Activated B cell treated with CpG ODN at 0.5 μM for 24 hours (primary cell): ENCODE results near the gene PRTG. TPM values are rescaled to one million over a fixed set of nuclear protein-coding genes. Genes with fewer than 3 reads are reported as not detected.

Experiments
- ATAC-seq: fragments of 200-7000 bp; cut with Tn5 transposase; one replicate; pipeline ENCODE4 v1.10.0; 2021; ENCODE audit warnings: low read depth, mild to moderate bottlenecking, moderate library complexity
- CTCF ChIA-PET: fragments of 350-600 bp; sonication (Branson Sonifier 250); formaldehyde crosslinking; loops from one replicate; lab custom pipeline; 2021; ENCODE audit warnings: antibody characterized with exemption; lab: Charles Lee
- POLR2A ChIA-PET: fragments of 350-600 bp; sonication (Branson Sonifier 250); formaldehyde crosslinking; loops from one replicate; lab custom pipeline; 2021; ENCODE audit warnings: antibody characterized with exemption; lab: Charles Lee
- DNase-seq: peaks from one replicate; pipeline ENCODE4 v3.0.0; 2022
- H3K27ac Mint-ChIP-seq: one replicate; pipeline ENCODE4 v1.8.0; 2020; ENCODE audit warnings: mixed read lengths
- H3K27me3 Mint-ChIP-seq: one replicate; pipeline ENCODE4 v1.8.0; 2021; ENCODE audit warnings: mixed read lengths
- H3K36me3 Mint-ChIP-seq: one replicate; pipeline ENCODE4 v1.8.0; 2021; ENCODE audit warnings: low read depth, mixed read lengths
- H3K4me1 Mint-ChIP-seq: one replicate; pipeline ENCODE4 v1.8.0; 2021; ENCODE audit warnings: mixed read lengths
- H3K4me3 Mint-ChIP-seq: one replicate; pipeline ENCODE4 v1.8.0; 2020; ENCODE audit warnings: mild to moderate bottlenecking, mixed read lengths
- H3K9me3 Mint-ChIP-seq: one replicate; pipeline ENCODE4 v1.8.0; 2020; ENCODE audit warnings: mixed read lengths
- CTCF ChIP-seq: fragments of 200-600 bp; IDR thresholded peaks from one replicate; pipeline ENCODE4 v1.8.0; 2022; ENCODE audit warnings: antibody characterized with exemption, mild to moderate bottlenecking
- intact Hi-C: fragments of 100-400 bp; cut with micrococcal nuclease; formaldehyde crosslinking; loops from one replicate; pipeline ENCODE4 v1.15.1; 2024
- total RNA-seq: library from RNA; stranded (reverse); gene quantifications from 2 replicates; pipeline ENCODE4 v1.2.3, GENCODE V29; 2022

PRTG gene
- total RNA-seq, 1 donor from 2014 or later: not detected

- Mint-ChIP-seq H3K27ac (no peak overlapping the region), H3K9me3 (no peaks in the 10 kb centered on the region), H3K4me3 (no peak overlapping the region), H3K4me1 (no peaks in the 10 kb centered on the region), H3K36me3 (no peaks in the 10 kb centered on the region), H3K27me3 (peaks cover 6% of the 10 kb centered on the region)
- no peak for TF ChIP-seq CTCF
- POLR2A ChIA-PET: no interaction called here
- intact Hi-C loops: no loop called here
- ATAC-seq (no peak), DNase-seq (no peak)
- CTCF ChIA-PET: no interaction called here
These were observed 73.7 kb downstream of the PRTG start for GRCh38 chr15:55669270-55669669.

GRCh38 chr15:55665605-55666227 lies 77.2 kb downstream of the PRTG start:
- no peaks in the 10 kb centered on the region for H3K9me3 Mint-ChIP-seq

GRCh38 chr15:55661428-55661827 lies 81.5 kb downstream of the PRTG start:
- no peak for DNase-seq
- H3K27ac Mint-ChIP-seq: no peak overlapping the region

More at GRCh38 chr15:55665605-55666227, 77.2 kb downstream of the PRTG start:
- ChIA-PET POLR2A (no interaction called here), CTCF (no interaction called here)
- TF ChIP-seq CTCF: no peak
- intact Hi-C loops: no loop called here
- no peaks in the 10 kb centered on the region for H3K4me1 Mint-ChIP-seq
- ATAC-seq: no peak
- no peaks in the 10 kb centered on the region for H3K36me3 Mint-ChIP-seq
- no peak for DNase-seq
- H3K27ac Mint-ChIP-seq: no peak overlapping the region
- no peaks in the 10 kb centered on the region for H3K27me3 Mint-ChIP-seq
- H3K4me3 Mint-ChIP-seq: no peak overlapping the region

GRCh38 chr15:55660153-55660552 lies 82.8 kb downstream of the PRTG start:
- ATAC-seq: no peak
- ChIA-PET CTCF (interaction anchor here (1.6 kb wide), 1 partner anchor 10 kb away, joined by 4 read pairs; no protein-coding TSS in a partner anchor), POLR2A (no interaction called here)
- Mint-ChIP-seq H3K4me3 (no peak overlapping the region), H3K9me3 (no peaks in the 10 kb centered on the region), H3K36me3 (no peaks in the 10 kb centered on the region), H3K4me1 (no peaks in the 10 kb centered on the region), H3K27ac (no peak overlapping the region), H3K27me3 (no peaks in the 10 kb centered on the region)
- intact Hi-C loops: no loop called here
- DNase-seq: no peak
- no peak for TF ChIP-seq CTCF

More at GRCh38 chr15:55661428-55661827, 81.5 kb downstream of the PRTG start:
- Mint-ChIP-seq H3K27me3 (no peaks in the 10 kb centered on the region), H3K4me1 (no peaks in the 10 kb centered on the region), H3K4me3 (no peak overlapping the region), H3K9me3 (no peaks in the 10 kb centered on the region), H3K36me3 (no peaks in the 10 kb centered on the region)
- TF ChIP-seq CTCF: no peak
- ChIA-PET POLR2A (no interaction called here), CTCF (no interaction called here)
- no peak for ATAC-seq
- intact Hi-C loops: no loop called here

GRCh38 chr15:55659481-55659880 lies 83.5 kb downstream of the PRTG start:
- Mint-ChIP-seq H3K4me1 (no peaks in the 10 kb centered on the region), H3K27ac (no peak overlapping the region), H3K9me3 (no peaks in the 10 kb centered on the region), H3K27me3 (no peaks in the 10 kb centered on the region), H3K4me3 (no peak overlapping the region), H3K36me3 (no peaks in the 10 kb centered on the region)
- ATAC-seq (no peak), DNase-seq (no peak)
- ChIA-PET CTCF (interaction anchor here (1.6 kb wide), 1 partner anchor 9 kb away, joined by 4 read pairs; no protein-coding TSS in a partner anchor), POLR2A (no interaction called here)
- no peak for TF ChIP-seq CTCF
- intact Hi-C loops: loop anchor here (10.0 kb wide), 1 partner anchor 85 kb away; the partner anchor contains the start of gene PRTG
